SH-SY5Y (cell line): ENCODE data around the gene NRG2.

ENCODE experiments used
- GATA2 ChIP-seq: IDR thresholded peaks from 2 replicates; pipeline ENCODE4 v1.6.1; 2011; ENCODE audit warnings: mild to moderate bottlenecking, low read depth, low read length
- GATA3 ChIP-seq: IDR thresholded peaks from 2 replicates; pipeline ENCODE4 v1.6.1; 2011; ENCODE audit warnings: low read depth, mild to moderate bottlenecking, low read length, moderate library complexity

DNA sequence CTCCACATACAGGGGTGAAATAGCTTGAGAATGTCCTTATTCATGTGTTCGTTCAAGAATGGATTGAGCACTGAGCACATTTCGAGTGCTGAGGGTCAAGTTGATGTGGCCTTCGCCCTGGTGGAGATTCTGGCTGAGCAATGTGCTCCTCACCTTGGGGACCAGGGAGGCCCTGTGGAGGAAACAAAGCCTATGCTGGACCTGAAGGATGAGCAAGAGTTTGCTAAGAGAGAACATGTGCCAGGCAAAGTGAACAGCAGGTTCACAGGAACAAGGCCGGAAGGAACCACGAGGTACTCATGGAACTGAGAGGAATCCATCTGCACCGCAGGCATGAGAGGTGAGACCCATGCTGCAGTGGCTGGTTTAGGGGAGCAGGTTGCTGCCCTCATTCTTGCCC lies 145.1 kb downstream of the NRG2 start:
- no peak for TF ChIP-seq GATA3
- no peak for TF ChIP-seq GATA2
